Measurements from ENCODE around the gene NECTIN3.

DNA sequence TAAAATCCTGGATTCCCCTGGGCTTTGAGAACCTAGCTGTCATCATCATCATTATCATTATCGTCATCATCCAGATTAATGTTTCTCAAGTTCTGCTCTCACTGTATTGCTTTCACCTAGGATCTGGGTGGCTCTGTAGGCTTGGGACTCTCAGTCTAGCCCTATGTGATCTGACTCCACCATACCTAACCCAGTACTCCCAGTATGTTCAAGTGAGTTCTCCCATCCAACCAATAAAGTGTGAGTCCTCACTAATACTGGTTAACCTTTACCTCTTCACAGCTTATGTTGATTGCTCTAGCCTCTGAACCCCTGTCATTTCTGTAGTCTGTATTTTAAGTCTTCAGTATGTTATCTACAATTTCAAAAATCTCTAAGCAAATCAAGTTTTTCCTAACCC is 102.3 kb downstream of the NECTIN3 start:
- TF ChIP-seq, protein P1, sequence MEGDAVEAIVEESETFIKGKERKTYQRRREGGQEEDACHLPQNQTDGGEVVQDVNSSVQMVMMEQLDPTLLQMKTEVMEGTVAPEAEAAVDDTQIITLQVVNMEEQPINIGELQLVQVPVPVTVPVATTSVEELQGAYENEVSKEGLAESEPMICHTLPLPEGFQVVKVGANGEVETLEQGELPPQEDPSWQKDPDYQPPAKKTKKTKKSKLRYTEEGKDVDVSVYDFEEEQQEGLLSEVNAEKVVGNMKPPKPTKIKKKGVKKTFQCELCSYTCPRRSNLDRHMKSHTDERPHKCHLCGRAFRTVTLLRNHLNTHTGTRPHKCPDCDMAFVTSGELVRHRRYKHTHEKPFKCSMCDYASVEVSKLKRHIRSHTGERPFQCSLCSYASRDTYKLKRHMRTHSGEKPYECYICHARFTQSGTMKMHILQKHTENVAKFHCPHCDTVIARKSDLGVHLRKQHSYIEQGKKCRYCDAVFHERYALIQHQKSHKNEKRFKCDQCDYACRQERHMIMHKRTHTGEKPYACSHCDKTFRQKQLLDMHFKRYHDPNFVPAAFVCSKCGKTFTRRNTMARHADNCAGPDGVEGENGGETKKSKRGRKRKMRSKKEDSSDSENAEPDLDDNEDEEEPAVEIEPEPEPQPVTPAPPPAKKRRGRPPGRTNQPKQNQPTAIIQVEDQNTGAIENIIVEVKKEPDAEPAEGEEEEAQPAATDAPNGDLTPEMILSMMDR (IDR thresholded peaks at IDR 0.05) = no peak
- no peak for TF ChIP-seq POLR2A (IDR thresholded peaks at IDR 0.05)

All from prostate gland (tissue), 2 donors.